Upper lobe of left lung (tissue), 4 donors: ENCODE data around the gene DENND1B.

Source experiments
- POLR2A ChIP-seq, 4 donors: fragments of 450-650 bp; IDR thresholded peaks; one replicate each; pipeline ENCODE4 v1.5.1; 2016 to 2017; ENCODE audit warnings: antibody characterized with exemption in 4 of 4, mild to moderate bottlenecking in 2 of 4
- POLR2AphosphoS5 ChIP-seq, 2 donors: sonication (generic); formaldehyde crosslinking; IDR thresholded peaks; one replicate each; pipeline ENCODE4 v1.5.1; 2017; ENCODE audit warnings: antibody characterized with exemption in 2 of 2

DNA sequence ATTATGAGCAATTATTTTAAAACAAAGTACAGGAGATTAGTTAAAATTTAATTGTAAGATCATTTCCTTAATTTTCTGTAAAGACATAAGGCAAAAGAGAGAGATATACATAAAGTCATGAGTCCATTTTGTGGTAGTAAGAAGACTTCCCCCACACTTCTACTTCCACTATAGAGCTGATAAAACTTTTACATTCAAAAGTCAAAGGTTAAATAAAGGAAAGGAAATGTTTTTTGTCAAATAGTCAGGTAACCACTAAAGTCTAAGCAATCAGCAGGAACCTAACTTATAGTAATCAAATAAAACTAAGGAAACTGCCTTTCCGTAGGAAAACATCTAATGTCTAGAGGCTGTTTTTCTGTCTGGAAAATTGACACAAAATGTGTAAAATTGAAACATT lies 110.9 kb downstream of the DENND1B start:
- TF ChIP-seq POLR2A (IDR thresholded peaks at IDR 0.05) = no peak
- TF ChIP-seq POLR2AphosphoS5 (IDR thresholded peaks at IDR 0.05) = no peak
